ENCODE results near the gene ACTR3C. TPM values are rescaled to one million over a fixed set of nuclear protein-coding genes. Genes with fewer than 3 reads are reported as not detected.

Gene ACTR3C
- total RNA-seq (2013; cell fraction: nucleolus; rRNA removed), result 55.8 and 61.6 TPM in 2 replicates
- total RNA-seq (2014; rRNA removed), result 8.6 and 8.9 TPM in 2 replicates
- 6.1 and 6.3 TPM in 2 replicates for total RNA-seq (2014; rRNA removed; fragmentation: Illumina TruSeq; extraction: Trizol)
- total RNA-seq (2021), result 3.5 and 6.5 TPM in 2 replicates
- 2.2 TPM for polyA plus RNA-seq (2011; ENCODE audit: low read depth)
- 7.4 and 8.6 TPM in 2 replicates for polyA plus RNA-seq (2011; rRNA removed)
- 3.3 and 4.1 TPM in 2 replicates for polyA plus RNA-seq (2011; cell fraction: cytosol; rRNA removed)
- polyA plus RNA-seq (2011; cell fraction: nucleus; rRNA removed), result 11.1 and 14.7 TPM in 2 replicates
- 1.7 and 2.2 TPM in 2 replicates for polyA plus RNA-seq (2012)
- 3.3 and 3.4 TPM in 2 replicates for polyA plus RNA-seq (2014; fragmentation: Illumina TruSeq; extraction: Trizol)
- 1 to 10 TPM; 2.0 to 2.7 TPM for polyA plus RNA-seq (2014; fragmentation: Nextera tagmentation; extraction: Ambion mirVana)
- 5.3 and 5.6 TPM in 2 replicates for polyA plus RNA-seq (2014; rRNA removed)
- 10 to 100 TPM in 1 of 2 experiments, 1 to 10 TPM in 1; 6.6 to 10.2 TPM for polyA plus RNA-seq (2016; fragmentation: Nextera tagmentation; extraction: Ambion mirVana)
- polyA minus RNA-seq (2011; rRNA and poly(A)+ RNA removed), result 21.7 and 27.0 TPM in 2 replicates
- 8.3 and 8.6 TPM in 2 replicates for polyA minus RNA-seq (2011; cell fraction: cytosol; rRNA and poly(A)+ RNA removed)
- polyA minus RNA-seq (2011; cell fraction: nucleus; rRNA and poly(A)+ RNA removed), result 69.0 and 127 TPM in 2 replicates
- Bru-seq, nascent RNA, result percentile 59 among the genes with signal in this experiment
- percentile 76 among the genes with signal in this experiment for BruChase-seq, experiment 1, labeled RNA remaining after a 6-hour chase
- BruChase-seq, experiment 2, labeled RNA remaining after a 2-hour chase, result percentile 75 among the genes with signal in this experiment
- long read RNA-seq, experiment 1, partial matches to known transcripts, result 1 of 3 reads
- long read RNA-seq, experiment 1, other reads (novel, unspliced or antisense), result 2 of 3 reads
- long read RNA-seq, experiment 2, partial matches to known transcripts, result 0 of 18 reads
- long read RNA-seq, experiment 2, other reads (novel, unspliced or antisense), result 17 of 18 reads

DNA sequence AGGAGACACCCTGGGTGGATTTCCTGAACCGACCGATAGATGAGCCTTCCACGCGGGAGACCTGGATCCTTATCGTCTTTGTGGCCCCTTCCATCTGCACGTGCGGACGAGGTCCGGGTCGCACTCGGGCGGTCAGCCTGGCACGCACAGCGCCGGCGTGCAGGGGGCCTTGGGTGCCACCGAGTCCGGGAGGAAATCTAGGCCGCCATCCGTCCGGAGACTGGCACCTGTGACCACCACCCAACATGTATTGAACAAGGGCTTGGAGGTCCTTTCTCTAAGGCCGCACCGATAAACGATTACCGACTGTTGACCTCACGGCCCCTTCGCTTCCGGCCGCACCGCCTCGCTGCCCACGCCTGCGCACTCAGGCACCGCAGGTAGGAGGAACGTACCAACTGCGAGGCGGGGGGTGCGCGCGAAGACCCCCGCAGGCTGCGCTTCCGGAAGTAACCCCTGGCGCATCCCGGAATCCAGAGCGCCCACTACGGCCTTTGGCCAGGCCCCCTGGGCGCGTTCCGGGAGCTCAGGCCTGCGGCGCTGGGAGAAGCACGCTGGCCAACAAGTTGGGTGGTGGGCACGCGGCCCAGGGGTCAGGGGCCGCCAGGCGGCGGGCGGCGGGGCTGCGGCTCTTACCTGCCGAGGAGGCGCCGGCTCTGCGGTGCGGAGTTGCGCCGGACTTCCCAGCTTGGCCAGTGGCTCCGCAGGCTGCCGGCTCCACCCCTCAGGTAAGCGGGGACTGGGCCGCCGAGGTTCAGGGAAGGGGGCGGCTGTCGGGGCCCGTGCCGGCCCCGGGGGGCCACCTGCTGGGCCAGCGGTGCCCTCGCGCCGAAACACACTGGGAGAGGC is at the start of gene ACTR3C, which contains the start of gene LRRC61:
Gene ACTR3C (minus strand): TSS at position 713 of the 849 bp plus-strand sequence. CDS start 28,249 bp downstream, outside the sequence.
Gene LRRC61 (plus strand): TSS at position 523 of the 849 bp plus-strand sequence. CDS start 13,507 bp downstream, outside the sequence.
- ChIA-PET POLR2A (interaction anchor here (0.5 to 2.5 kb wide), 5 partner anchors 35 to 110 kb away, joined by 3 to 8 read pairs (median 3); no protein-coding TSS in a partner anchor), SMC1A (ENCODE audit: uncharacterized antibody, unreplicated experiment) (interaction anchor here (1.0 to 3.4 kb wide), 5 partner anchors 10 to 115 kb away, joined by 3 to 9 read pairs (median 6); no protein-coding TSS in a partner anchor), CTCF (interaction anchor here (0.6 to 1.7 kb wide), 3 partner anchors 32 to 101 kb away, joined by 3 to 4 read pairs (median 3); no protein-coding TSS in a partner anchor), RAD21 (ENCODE audit: unreplicated experiment) (interaction anchor here (1.3 to 1.7 kb wide), 3 partner anchors 55 to 84 kb away, joined by 4 read pairs; a partner anchor contains a TSS)
- peaks cover 2 to 7% of the 10 kb centered on the region in 2 experiments; a peak in 3 of 4 replicates for H3K36me3 ChIP-seq (ENCODE audit: control insufficient read depth in 2 of 2, insufficient read depth in 2 of 2, low read length in 1 of 2)
- peaks cover 36% of the 10 kb centered on the region for H3K79me2 ChIP-seq (ENCODE audit: control insufficient read depth, insufficient read depth, low read length)
- peaks cover 13% of the 10 kb centered on the region; the same call in 1 of the 2 replicates for H3K4me1 ChIP-seq (ENCODE audit: control insufficient read depth, insufficient read depth, low read length)
- no peak for DNase-seq (ENCODE audit: low read depth, low spot score)
- intact Hi-C loops (cut with micrococcal nuclease; ENCODE audit: unreplicated experiment), result loop anchor here (2.0 to 5.0 kb wide), 2 partner anchors 34 to 46 kb away; partner anchors contain the start of gene REPIN1
- H3K4me2 ChIP-seq (ENCODE audit: control insufficient read depth, insufficient read depth), result peak within 1 kb of the TSS; percentile 100
- H3K9me3 ChIP-seq (replicated peaks; ENCODE audit: control insufficient read depth, insufficient read depth, low read length), result no peaks in the 10 kb centered on the region
- peak within 1 kb of the TSS; percentile 78 for H3K4me3 ChIP-seq
- peak within 1 kb of the TSS; percentile 99 for H3K9ac ChIP-seq (ENCODE audit: control insufficient read depth, insufficient read depth, low read length)
- TSS peak; percentile 87 for BruUV-seq (replicated peaks)
- H2AFZ ChIP-seq (ENCODE audit: control insufficient read depth, low read depth, low read length), result peak within 1 kb of the TSS; percentile 92
- under 1% methylated on average over 82 of the region's 82 CpGs for WGBS (ENCODE audit: insufficient coverage, insufficient replicate concordance, low lambda C conversion rate, missing lambda C conversion rate)
- H4K20me1 ChIP-seq (ENCODE audit: control insufficient read depth, insufficient read depth), result no peaks in the 10 kb centered on the region
- H3K27ac ChIP-seq (ENCODE audit: control insufficient read depth, insufficient read depth), result peak within 1 kb of the TSS; percentile 99
- no peaks in the 10 kb centered on the region for H3K27me3 ChIP-seq (replicated peaks in 1 of 2; ENCODE audit: control insufficient read depth in 2 of 2, insufficient read depth in 2 of 2, low read length in 1 of 2)
- peak; percentile 77 for FAIRE-seq
- in situ Hi-C loops (cut with MboI), result no loop called here
- peak; percentile 82 for ATAC-seq
- TF ChIP-seq, protein P1, sequence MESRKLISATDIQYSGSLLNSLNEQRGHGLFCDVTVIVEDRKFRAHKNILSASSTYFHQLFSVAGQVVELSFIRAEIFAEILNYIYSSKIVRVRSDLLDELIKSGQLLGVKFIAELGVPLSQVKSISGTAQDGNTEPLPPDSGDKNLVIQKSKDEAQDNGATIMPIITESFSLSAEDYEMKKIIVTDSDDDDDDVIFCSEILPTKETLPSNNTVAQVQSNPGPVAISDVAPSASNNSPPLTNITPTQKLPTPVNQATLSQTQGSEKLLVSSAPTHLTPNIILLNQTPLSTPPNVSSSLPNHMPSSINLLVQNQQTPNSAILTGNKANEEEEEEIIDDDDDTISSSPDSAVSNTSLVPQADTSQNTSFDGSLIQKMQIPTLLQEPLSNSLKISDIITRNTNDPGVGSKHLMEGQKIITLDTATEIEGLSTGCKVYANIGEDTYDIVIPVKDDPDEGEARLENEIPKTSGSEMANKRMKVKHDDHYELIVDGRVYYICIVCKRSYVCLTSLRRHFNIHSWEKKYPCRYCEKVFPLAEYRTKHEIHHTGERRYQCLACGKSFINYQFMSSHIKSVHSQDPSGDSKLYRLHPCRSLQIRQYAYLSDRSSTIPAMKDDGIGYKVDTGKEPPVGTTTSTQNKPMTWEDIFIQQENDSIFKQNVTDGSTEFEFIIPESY (IDR thresholded peaks at IDR 0.05), result no peak
- TF ChIP-seq SMAD5 (IDR thresholded peaks at IDR 0.05; ENCODE audit: low read depth), result peak; percentile 85
- peak in 1 of 2 experiments; percentile 34; a peak in 1 of 3 replicates for TF ChIP-seq EGR1 (IDR thresholded peaks at IDR 0.05; ENCODE audit: borderline replicate concordance in 1 of 2, low read depth in 2 of 2, low read length in 2 of 2)
- TF ChIP-seq, protein P2, sequence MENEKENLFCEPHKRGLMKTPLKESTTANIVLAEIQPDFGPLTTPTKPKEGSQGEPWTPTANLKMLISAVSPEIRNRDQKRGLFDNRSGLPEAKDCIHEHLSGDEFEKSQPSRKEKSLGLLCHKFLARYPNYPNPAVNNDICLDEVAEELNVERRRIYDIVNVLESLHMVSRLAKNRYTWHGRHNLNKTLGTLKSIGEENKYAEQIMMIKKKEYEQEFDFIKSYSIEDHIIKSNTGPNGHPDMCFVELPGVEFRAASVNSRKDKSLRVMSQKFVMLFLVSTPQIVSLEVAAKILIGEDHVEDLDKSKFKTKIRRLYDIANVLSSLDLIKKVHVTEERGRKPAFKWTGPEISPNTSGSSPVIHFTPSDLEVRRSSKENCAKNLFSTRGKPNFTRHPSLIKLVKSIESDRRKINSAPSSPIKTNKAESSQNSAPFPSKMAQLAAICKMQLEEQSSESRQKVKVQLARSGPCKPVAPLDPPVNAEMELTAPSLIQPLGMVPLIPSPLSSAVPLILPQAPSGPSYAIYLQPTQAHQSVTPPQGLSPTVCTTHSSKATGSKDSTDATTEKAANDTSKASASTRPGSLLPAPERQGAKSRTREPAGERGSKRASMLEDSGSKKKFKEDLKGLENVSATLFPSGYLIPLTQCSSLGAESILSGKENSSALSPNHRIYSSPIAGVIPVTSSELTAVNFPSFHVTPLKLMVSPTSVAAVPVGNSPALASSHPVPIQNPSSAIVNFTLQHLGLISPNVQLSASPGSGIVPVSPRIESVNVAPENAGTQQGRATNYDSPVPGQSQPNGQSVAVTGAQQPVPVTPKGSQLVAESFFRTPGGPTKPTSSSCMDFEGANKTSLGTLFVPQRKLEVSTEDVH (IDR thresholded peaks at IDR 0.05; ENCODE audit: low read depth, partially characterized antibody), result no peak
- TF ChIP-seq ATF7 (IDR thresholded peaks at IDR 0.05; ENCODE audit: low read depth), result peak; percentile 94
- peak; percentile 56 for TF ChIP-seq MEF2B (IDR thresholded peaks at IDR 0.05; ENCODE audit: partially characterized antibody, poor library complexity, severe bottlenecking)
- TF ChIP-seq SPI1 (IDR thresholded peaks at IDR 0.05; ENCODE audit: borderline replicate concordance, insufficient read depth, low read depth, low read length), result no peak
- TF ChIP-seq ZNF207 (IDR thresholded peaks at IDR 0.05; ENCODE audit: borderline replicate concordance), result 0 out of 2 replicates have a peak, but pooled peaks have one; percentile 48
- peak; percentile 61 for TF ChIP-seq RUNX3 (IDR thresholded peaks at IDR 0.05; ENCODE audit: low read length)
- TF ChIP-seq, protein P3, sequence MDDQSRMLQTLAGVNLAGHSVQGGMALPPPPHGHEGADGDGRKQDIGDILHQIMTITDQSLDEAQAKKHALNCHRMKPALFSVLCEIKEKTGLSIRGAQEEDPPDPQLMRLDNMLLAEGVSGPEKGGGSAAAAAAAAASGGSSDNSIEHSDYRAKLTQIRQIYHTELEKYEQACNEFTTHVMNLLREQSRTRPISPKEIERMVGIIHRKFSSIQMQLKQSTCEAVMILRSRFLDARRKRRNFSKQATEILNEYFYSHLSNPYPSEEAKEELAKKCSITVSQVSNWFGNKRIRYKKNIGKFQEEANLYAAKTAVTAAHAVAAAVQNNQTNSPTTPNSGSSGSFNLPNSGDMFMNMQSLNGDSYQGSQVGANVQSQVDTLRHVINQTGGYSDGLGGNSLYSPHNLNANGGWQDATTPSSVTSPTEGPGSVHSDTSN (IDR thresholded peaks at IDR 0.05; ENCODE audit: insufficient replicate concordance, low read depth, low read length), result no peak
